Central memory CD8-positive, alpha-beta T cell (primary cell): ENCODE results near the gene SMCR8.

Experiments used
- ATAC-seq: fragments of 150-1000 bp; cut with Tn5 transposase; replicated peaks from 2 replicates; pipeline ENCODE4 v1.10.0; 2022; ENCODE audit warnings: mild to moderate bottlenecking, moderate FRiP score, moderate number of reproducible peaks; ENCODE audit not compliant: poor library complexity, severe bottlenecking; ENCODE audit errors: extremely low read depth
- DNase-seq, 2 donors: peaks; one replicate each; pipeline ENCODE4 v3.0.0; 2021; ENCODE audit warnings: low spot score in 2 of 2
- H3K27ac Mint-ChIP-seq: one replicate; pipeline ENCODE4 v1.8.0; 2022; ENCODE audit warnings: low read depth, mild to moderate bottlenecking, moderate library complexity, mixed read lengths
- H3K27me3 Mint-ChIP-seq: one replicate; pipeline ENCODE4 v1.8.0; 2022; ENCODE audit warnings: mixed read lengths
- H3K36me3 Mint-ChIP-seq: one replicate; pipeline ENCODE4 v1.8.0; 2022; ENCODE audit warnings: mild to moderate bottlenecking, moderate library complexity, mixed read lengths; ENCODE audit not compliant: insufficient read depth
- H3K4me1 Mint-ChIP-seq: one replicate; pipeline ENCODE4 v1.8.0; 2022; ENCODE audit warnings: mixed read lengths
- H3K4me3 Mint-ChIP-seq: one replicate; pipeline ENCODE4 v1.8.0; 2022; ENCODE audit warnings: mild to moderate bottlenecking, moderate library complexity, mixed read lengths
- H3K9me3 Mint-ChIP-seq: one replicate; pipeline ENCODE4 v1.8.0; 2022; ENCODE audit warnings: mixed read lengths

SMCR8 gene

GRCh38 chr17:18339933-18340332, 24.8 kb downstream of the SMCR8 start:
- Mint-ChIP-seq H3K4me3 (no peak overlapping the region), H3K4me1 (no peaks in the 10 kb centered on the region), H3K27ac (no peak overlapping the region), H3K36me3 (peaks cover 27% of the 10 kb centered on the region), H3K9me3 (no peaks in the 10 kb centered on the region), H3K27me3 (no peaks in the 10 kb centered on the region)
- ATAC-seq = no peak
- no peak for DNase-seq

DNA sequence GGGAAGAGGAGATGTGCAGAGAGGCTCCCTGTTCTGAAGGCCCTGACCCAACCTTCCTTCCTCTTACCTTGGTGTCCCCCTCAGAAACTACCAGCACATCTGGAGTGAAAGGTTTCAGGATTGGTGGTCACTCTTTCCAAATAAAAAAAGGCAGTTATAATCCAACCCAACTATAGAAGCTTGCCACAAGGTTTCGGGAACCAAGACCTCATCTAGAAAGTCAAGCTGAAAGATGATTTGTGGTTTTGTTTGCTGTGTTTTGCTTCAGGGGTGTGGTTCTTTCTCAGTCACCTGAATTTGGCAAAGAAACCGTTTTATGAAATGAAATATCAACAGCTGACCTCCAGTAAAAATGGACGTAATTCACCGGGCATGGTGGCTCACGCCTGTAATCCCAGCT, 28.9 kb downstream of the SMCR8 start:
- no peak for ATAC-seq
- Mint-ChIP-seq H3K27me3 (no peaks in the 10 kb centered on the region), H3K9me3 (no peaks in the 10 kb centered on the region), H3K27ac (no peak overlapping the region), H3K4me1 (no peaks in the 10 kb centered on the region), H3K36me3 (peaks cover 38% of the 10 kb centered on the region), H3K4me3 (no peak overlapping the region)
- no peak for DNase-seq

DNA sequence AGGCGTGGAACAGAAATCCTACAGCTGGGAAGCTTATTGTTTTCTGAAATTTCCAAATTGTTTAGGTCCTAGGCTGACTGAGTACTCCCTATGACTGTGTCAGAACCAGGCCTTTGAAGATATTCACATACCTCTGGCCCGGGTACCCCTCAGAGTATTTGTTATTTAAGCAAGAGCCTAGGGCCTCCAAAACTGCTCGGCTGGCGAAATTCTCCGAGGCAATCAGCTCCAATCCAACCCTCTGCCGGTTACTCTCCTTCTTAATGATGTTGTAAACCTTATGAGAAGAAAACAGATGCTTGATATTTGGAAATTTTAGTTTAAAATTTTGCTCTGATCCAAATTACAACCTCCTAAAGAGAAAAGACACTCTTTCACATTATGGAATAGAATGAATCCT, 38.4 kb downstream of the SMCR8 start:
- no peak overlapping the region for H3K27ac Mint-ChIP-seq
- no peaks in the 10 kb centered on the region for H3K9me3 Mint-ChIP-seq
- no peak overlapping the region for H3K4me3 Mint-ChIP-seq
- no peak for DNase-seq
- H3K27me3 Mint-ChIP-seq = no peaks in the 10 kb centered on the region
- peaks cover 41% of the 10 kb centered on the region for H3K36me3 Mint-ChIP-seq
- H3K4me1 Mint-ChIP-seq = no peaks in the 10 kb centered on the region
- no peak for ATAC-seq

GRCh38 chr17:18356624-18357023, 41.5 kb downstream of the SMCR8 start:
- H3K36me3 Mint-ChIP-seq = peaks cover 42% of the 10 kb centered on the region
- H3K4me3 Mint-ChIP-seq = no peak overlapping the region
- H3K4me1 Mint-ChIP-seq = peaks cover 4% of the 10 kb centered on the region
- no peak overlapping the region for H3K27ac Mint-ChIP-seq
- no peaks in the 10 kb centered on the region for H3K9me3 Mint-ChIP-seq
- DNase-seq (no peak), ATAC-seq (no peak)
- no peaks in the 10 kb centered on the region for H3K27me3 Mint-ChIP-seq

DNA sequence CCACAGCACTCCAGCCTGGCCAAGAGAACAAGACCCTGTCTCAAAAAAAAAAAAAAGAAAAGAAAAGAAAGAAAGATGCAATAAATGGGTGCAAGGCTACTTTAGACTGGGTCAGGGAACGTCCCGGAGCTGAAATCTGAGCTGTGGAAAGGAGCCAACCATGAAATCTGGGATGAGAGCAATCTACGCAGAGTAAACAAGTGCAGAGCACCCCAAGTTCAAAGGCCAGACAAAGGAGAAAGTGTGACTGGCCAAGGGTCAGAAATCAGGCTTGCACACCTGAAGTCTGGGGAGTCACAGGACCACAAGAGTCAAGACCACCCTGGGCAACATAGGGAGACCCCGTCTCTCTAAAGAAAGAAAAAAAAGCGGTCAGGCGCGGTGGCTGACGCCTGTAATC, 45.4 kb downstream of the SMCR8 start:
- Mint-ChIP-seq H3K4me3 (no peak overlapping the region), H3K27me3 (no peaks in the 10 kb centered on the region), H3K9me3 (no peaks in the 10 kb centered on the region), H3K27ac (peak overlapping the region; percentile 68), H3K36me3 (peaks cover 21% of the 10 kb centered on the region), H3K4me1 (peaks cover 18% of the 10 kb centered on the region)
- ATAC-seq (no peak), DNase-seq (no peak)

DNA sequence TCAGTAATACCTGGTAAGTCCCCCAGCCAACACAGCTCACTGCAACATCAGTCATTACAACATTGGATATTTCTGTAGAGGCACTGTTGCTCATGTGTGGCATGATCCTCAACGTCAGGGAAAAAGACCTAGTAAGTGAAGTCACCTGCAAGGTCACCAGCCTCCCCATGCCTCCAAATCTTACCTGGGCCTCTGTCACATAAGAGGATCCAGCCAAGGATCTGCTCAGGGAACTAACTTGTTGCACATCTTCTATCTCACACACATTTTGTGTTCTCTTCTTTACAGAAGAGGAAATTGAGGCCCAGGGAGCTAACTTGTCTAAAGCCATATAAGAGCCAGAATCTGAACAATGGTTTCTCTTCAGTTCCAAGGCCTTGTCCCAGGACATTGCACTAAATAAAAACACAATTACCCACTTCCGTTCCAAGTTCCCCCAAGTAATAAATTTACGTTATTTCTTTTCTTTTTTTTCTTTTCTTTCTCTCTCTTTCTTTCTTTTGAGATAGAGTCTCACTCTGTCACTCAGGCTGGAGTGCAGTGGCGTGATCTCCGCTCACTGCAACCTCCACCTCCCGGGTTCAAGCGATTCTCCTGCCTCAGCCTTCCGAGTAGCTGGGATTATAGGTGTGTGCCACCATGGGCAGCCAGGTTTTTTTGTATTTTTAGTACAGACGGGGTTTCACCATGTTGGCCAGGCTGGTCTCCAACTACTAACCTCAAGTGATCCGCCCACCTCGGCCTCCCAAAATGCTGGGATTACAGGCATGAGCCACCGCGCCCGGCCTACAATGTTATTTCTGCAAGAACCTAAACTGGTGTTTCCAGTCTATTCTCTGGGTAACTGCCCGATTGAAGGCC, 47.0 kb downstream of the SMCR8 start:
- Mint-ChIP-seq H3K27ac (no peak overlapping the region), H3K36me3 (peaks cover 15% of the 10 kb centered on the region), H3K4me1 (peaks cover 18% of the 10 kb centered on the region), H3K4me3 (peak overlapping the region; percentile 91), H3K9me3 (no peaks in the 10 kb centered on the region), H3K27me3 (no peaks in the 10 kb centered on the region)
- no peak for ATAC-seq
- no peak for DNase-seq

GRCh38 chr17:18362698-18363100, 47.6 kb downstream of the SMCR8 start:
- DNase-seq (no peak), ATAC-seq (peak; percentile 25)
- no peak overlapping the region for H3K27ac Mint-ChIP-seq
- H3K4me1 Mint-ChIP-seq = peaks cover 18% of the 10 kb centered on the region
- no peaks in the 10 kb centered on the region for H3K27me3 Mint-ChIP-seq
- no peaks in the 10 kb centered on the region for H3K9me3 Mint-ChIP-seq
- peak overlapping the region; percentile 91 for H3K4me3 Mint-ChIP-seq
- peaks cover 15% of the 10 kb centered on the region for H3K36me3 Mint-ChIP-seq

DNA sequence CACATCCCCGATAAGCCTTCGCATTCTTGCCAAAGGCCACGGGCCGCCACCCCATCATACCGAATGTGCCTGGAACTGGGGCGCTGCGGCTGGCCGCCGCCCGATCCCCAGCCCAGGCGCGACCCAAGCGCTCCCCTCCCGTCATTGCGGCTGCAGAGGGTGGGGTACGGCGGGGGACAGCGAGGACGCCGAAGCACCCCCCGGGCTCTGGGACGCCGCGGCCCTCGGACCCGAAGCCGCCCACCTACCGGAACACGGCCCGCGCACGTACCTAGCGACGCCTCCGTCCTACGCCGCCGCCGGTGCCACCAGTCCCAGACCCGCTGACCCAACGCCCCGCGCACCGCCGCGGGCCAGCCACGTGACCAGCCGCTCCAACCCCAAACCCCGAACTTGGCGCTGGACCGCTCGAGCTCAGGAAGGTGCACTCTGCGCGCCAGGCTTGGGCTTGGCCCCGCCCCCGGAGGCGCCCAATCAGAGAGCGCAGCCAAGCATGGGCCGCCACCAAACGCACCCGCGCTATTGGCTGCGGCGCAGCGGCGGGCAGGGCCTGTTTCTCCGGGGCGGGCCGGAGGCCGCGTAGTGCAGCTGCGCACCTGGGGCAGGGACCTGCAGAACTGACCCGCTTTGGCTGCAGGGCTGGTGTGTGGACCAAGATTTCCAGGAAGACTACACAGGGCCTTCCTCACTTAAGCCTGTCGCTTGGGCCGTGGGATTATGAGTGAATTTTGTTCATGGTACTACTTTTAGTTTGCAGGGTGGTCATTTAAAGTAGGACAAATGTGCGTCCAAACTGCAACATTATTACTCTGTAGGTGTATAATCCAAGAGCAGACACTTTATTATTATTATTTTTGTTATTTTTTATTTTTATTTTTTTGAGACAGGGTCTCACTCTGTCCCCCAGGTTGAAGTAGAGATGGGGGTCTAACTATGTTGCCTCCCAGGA, 48.3 kb downstream of the SMCR8 start, which contains the start of gene SHMT1:
TSS of gene SHMT1 (minus strand) at position 450 of the 949 bp plus-strand sequence. CDS start 7,569 bp downstream, outside the sequence.
- Mint-ChIP-seq H3K36me3 (peaks cover 12% of the 10 kb centered on the region), H3K27me3 (no peaks in the 10 kb centered on the region), H3K4me1 (peaks cover 18% of the 10 kb centered on the region), H3K4me3 (peak within 1 kb of the TSS; percentile 91), H3K9me3 (no peaks in the 10 kb centered on the region), H3K27ac (peak within 1 kb of the TSS; percentile 87)
- ATAC-seq = peak; percentile 100
- peak; percentile 79 to 82 for DNase-seq

DNA sequence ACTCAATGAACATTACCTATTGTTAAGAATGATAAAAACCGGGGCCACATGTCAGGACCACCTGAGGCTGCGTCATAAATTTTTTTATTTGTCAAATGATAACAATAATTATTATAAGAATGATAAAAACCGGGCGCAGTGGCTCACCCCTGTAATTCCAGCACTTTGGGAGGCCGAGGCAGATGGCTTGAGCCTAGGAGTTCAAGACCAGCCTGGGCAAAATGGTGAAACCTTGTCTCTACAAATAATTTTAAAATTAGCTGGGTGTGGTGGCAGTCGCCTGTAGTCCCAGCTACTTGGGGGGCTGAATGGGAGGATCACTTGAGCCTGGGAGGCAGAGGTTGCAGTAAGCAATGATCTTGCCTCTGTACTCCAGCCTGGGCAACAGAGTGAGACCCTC, 49.1 kb downstream of the SMCR8 start:
- ATAC-seq (no peak), DNase-seq (no peak)
- Mint-ChIP-seq H3K27ac (no peak overlapping the region), H3K27me3 (no peaks in the 10 kb centered on the region), H3K4me3 (no peak overlapping the region), H3K36me3 (peaks cover 12% of the 10 kb centered on the region), H3K9me3 (no peaks in the 10 kb centered on the region), H3K4me1 (peaks cover 18% of the 10 kb centered on the region)

DNA sequence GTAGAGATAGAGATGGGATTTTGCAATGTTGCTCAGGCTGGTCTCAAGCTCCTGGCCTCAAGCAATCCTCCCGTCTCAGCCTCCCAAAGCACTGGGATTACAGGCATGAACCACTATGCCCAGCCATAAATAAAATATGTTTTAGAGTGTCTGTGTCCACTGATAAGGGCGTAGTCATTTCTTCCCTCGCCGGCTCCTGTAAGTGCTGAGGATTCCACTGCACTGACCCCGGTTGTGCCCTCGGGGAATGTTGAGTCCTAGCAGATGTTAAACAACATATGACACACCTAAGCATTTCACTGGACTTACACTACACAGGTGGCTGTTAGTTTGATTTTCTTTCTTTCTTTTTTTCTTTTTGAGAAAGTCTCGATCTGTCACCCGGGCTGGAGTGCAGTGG, 53.9 kb downstream of the SMCR8 start:
- H3K4me1 Mint-ChIP-seq = no peaks in the 10 kb centered on the region
- H3K4me3 Mint-ChIP-seq = no peak overlapping the region
- no peak for ATAC-seq
- H3K9me3 Mint-ChIP-seq = no peaks in the 10 kb centered on the region
- DNase-seq = no peak
- H3K27ac Mint-ChIP-seq = no peak overlapping the region
- peaks cover 20% of the 10 kb centered on the region for H3K27me3 Mint-ChIP-seq
- no peaks in the 10 kb centered on the region for H3K36me3 Mint-ChIP-seq

- DNase-seq = no peak
- Mint-ChIP-seq H3K9me3 (no peaks in the 10 kb centered on the region), H3K27ac (peak overlapping the region; percentile 52), H3K4me3 (no peak overlapping the region), H3K4me1 (no peaks in the 10 kb centered on the region), H3K27me3 (peaks cover 20% of the 10 kb centered on the region), H3K36me3 (no peaks in the 10 kb centered on the region)
- ATAC-seq = no peak
Measured at GRCh38 chr17:18370761-18371160, 55.7 kb downstream of the SMCR8 start.

DNA sequence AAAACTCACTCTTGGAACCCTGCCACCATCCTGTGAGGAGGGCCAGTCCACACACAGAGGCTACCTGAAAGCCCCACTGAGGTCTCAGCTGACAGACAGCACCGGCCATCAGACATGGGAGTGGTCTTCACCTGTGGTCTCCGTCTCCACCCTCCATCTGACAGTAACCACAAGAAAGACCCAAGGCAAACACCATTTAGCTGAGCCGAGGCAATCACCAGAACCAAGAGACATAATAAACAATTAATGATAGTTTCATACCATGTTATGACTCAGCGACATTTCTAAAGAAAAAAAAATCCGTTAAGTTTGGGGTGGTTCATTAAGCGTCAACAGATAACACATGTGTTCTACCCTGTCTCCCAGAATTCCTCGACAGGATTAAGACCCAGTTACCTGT, 56.4 kb downstream of the SMCR8 start:
- no peak overlapping the region for H3K27ac Mint-ChIP-seq
- H3K27me3 Mint-ChIP-seq = peaks cover 20% of the 10 kb centered on the region
- no peak overlapping the region for H3K4me3 Mint-ChIP-seq
- H3K9me3 Mint-ChIP-seq = no peaks in the 10 kb centered on the region
- H3K4me1 Mint-ChIP-seq = no peaks in the 10 kb centered on the region
- ATAC-seq (no peak), DNase-seq (no peak)
- no peaks in the 10 kb centered on the region for H3K36me3 Mint-ChIP-seq
